Uterus (tissue), 4 donors: ENCODE data around the gene PKDREJ. TPM values are rescaled to one million over a fixed set of nuclear protein-coding genes. Genes with fewer than 3 reads are reported as not detected.

Experiments used
- DNase-seq, 2 donors: peaks; one replicate each; pipeline ENCODE4 v3.0.0-alpha.2; 2019 to 2020
- H3K27ac ChIP-seq, 2 donors: fragments of 200-600 bp; sonication (generic); 1 replicate in 1 of 2; 2 replicates in 1 of 2; pipeline ENCODE4 v1.5.1; 2016 to 2018
- H3K27me3 ChIP-seq, 2 donors: fragments of 200-600 bp; sonication (generic); one replicate each; pipeline ENCODE4 v1.5.1; 2018 to 2019; ENCODE audit warnings: control low read depth in 1 of 2
- H3K36me3 ChIP-seq, 2 donors: fragments of 200-600 bp; sonication (generic); one replicate each; pipeline ENCODE4 v1.5.1; 2019; ENCODE audit warnings: control low read depth in 1 of 2
- H3K4me1 ChIP-seq, 2 donors: fragments of 200-600 bp; sonication (generic); one replicate each; pipeline ENCODE4 v1.5.1; 2018 to 2019; ENCODE audit warnings: control low read depth in 1 of 2
- H3K4me3 ChIP-seq, 2 donors: fragments of 200-600 bp; sonication (generic); 1 replicate in 1 of 2; 2 replicates in 1 of 2; pipeline ENCODE4 v1.5.1; 2018 to 2019; ENCODE audit warnings: mild to moderate bottlenecking in 1 of 2
- H3K9me3 ChIP-seq, 2 donors: fragments of 200-600 bp; sonication (generic); one replicate each; pipeline ENCODE4 v1.5.1; 2019; ENCODE audit warnings: control low read depth in 1 of 2
- CTCF ChIP-seq, 4 experiments: fragments of 200-600 bp in 2 of 4; fragments of 450-650 bp in 2 of 4; sonication (generic) in 2 of 4; IDR thresholded peaks; one replicate each; pipeline ENCODE4 v1.5.1; 2016 to 2019; ENCODE audit warnings: antibody characterized with exemption in 4 of 4, mild to moderate bottlenecking in 2 of 4, moderate library complexity in 1 of 4
- POLR2A ChIP-seq, 2 donors: fragments of 450-650 bp; IDR thresholded peaks; one replicate each; pipeline ENCODE4 v1.6.1; 2016; ENCODE audit warnings: antibody characterized with exemption in 2 of 2, mild to moderate bottlenecking in 1 of 2, moderate library complexity in 1 of 2
- intact Hi-C: fragments of 100-400 bp; cut with DNase I; formaldehyde crosslinking; loops from one replicate; pipeline ENCODE4 v1.15.1; 2023; ENCODE audit warnings: low total_unique reads
- total RNA-seq, 4 donors: library from RNA; depleted of rRNA in 3 of 4; stranded (reverse); fragments of >200 nt in 3 of 4; gene quantifications; one replicate each; pipeline versions ENCODE4 v1.1.0 to v1.2.4, GENCODE V29; 2014 to 2023
- donor health status: DM: yes; HTN: yes; CAD: no.

Gene PKDREJ
- total RNA-seq, 4 donors from 2014 or later: 0.06 to 0.14 TPM; not detected in 2

- TF ChIP-seq POLR2A (IDR thresholded peaks at IDR 0.05) (no peak), CTCF (IDR thresholded peaks at IDR 0.05) (no peak)
- Histone ChIP-seq H3K9me3 (no peaks in the 10 kb centered on the region), H3K4me3 (no peak overlapping the region), H3K27me3 (no peaks in the 10 kb centered on the region), H3K27ac (no peak overlapping the region), H3K36me3 (no peaks in the 10 kb centered on the region), H3K4me1 (peaks cover 0 to 10% of the 10 kb centered on the region in 2 donors)
- no peak for DNase-seq
- intact Hi-C loops: no loop called here
Measured at GRCh38 chr22:46292732-46293131, 29.6 kb upstream of the PKDREJ start.

GRCh38 chr22:46292173-46292572 is 29.0 kb upstream of the PKDREJ start:
- no peak overlapping the region for H3K27ac ChIP-seq
- H3K36me3 ChIP-seq: no peaks in the 10 kb centered on the region
- H3K9me3 ChIP-seq: no peaks in the 10 kb centered on the region
- intact Hi-C loops: no loop called here
- peaks cover 0 to 9% of the 10 kb centered on the region in 2 donors for H3K4me1 ChIP-seq
- no peaks in the 10 kb centered on the region for H3K27me3 ChIP-seq
- H3K4me3 ChIP-seq: no peak overlapping the region
- no peak for DNase-seq
- no peak for TF ChIP-seq POLR2A (IDR thresholded peaks at IDR 0.05)
- no peak for TF ChIP-seq CTCF (IDR thresholded peaks at IDR 0.05)

DNA sequence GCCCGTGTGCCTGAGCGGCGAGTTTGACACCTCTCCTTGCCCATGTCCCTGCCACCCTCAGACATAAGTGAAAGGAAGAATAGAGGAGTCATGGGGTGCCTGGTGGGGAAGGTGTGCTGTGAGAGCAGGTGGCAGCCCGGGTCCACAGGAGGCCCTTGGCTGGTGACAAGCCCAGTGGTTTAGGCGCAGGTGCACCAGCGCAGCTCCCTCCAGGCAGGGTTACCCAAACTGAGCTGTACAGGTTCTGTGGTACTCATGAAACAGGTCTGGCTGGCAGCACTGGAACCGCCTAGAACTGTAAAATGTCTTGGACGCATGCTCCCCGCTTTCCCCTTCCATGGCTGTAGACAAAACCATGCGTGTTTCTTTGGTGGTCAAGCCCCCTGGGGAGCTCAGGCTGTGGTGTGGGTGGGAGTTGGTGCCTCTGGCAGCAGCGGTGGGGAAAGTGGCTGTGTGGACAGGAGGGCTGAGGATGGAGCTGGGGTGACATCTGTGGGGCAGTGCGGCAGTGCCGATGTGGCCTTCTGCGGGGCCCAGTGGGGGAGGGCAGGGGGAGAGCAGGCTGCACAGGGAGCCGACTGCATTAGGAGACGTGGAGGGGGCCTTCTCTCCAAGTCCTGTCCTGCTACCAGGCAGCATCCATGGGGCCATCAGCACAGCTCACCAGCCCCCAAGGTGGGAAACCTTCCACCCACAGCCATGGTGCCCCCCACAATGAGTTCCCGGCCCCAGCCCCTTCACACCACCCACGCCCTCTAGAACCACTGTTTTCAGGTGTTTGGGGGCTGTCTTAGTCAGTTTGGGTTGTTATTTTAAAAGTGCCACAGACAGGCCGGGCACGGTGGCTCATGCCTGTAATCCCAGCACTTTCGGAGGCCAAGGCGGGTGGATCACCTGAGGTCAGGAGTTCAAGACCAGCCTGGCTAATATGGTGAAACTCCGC is 28.0 kb upstream of the PKDREJ start:
- no peaks in the 10 kb centered on the region for H3K27me3 ChIP-seq
- TF ChIP-seq CTCF (IDR thresholded peaks at IDR 0.05): no peak
- TF ChIP-seq POLR2A (IDR thresholded peaks at IDR 0.05): no peak
- intact Hi-C loops: no loop called here
- no peaks in the 10 kb centered on the region for H3K36me3 ChIP-seq
- no peaks in the 10 kb centered on the region for H3K9me3 ChIP-seq
- no peak overlapping the region for H3K27ac ChIP-seq
- H3K4me1 ChIP-seq: peaks cover 0 to 3% of the 10 kb centered on the region in 2 donors
- no peak for DNase-seq
- H3K4me3 ChIP-seq: no peak overlapping the region

DNA sequence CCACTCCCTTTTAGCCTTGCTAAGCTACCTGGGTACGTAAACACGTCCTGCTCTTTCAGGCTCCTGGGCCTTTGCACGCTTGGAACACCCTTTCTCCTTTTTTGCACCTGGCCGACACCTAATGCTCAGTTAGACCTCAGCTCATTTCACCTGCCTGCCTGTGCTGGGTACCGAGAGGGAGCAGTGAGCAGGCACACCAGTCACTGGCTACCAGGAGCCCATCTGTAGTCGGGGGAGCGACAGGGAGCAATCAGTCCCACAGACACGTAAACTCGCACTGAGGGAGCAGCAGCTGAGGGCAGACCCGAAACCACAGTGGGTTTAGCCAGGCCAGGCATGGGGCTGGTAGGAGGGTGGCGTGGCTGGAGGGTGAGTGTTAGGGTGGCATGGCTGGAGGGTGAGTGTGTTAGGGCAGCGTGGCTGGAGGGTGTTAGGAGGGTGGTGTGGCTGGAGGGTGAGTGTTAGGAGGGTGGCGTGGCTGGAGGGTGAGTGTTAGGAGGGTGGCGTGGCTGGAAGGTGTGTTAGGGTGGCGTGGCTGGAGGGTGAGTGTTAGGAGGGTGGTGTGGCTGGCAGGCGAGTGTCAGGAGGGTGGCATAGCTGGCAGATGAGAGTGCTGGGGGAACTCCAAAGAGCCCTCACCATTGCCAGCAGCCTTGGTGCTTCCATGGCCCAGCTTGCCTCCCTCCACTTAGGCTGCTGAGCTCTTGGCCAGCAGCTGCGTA is 27.1 kb upstream of the PKDREJ start:
- TF ChIP-seq POLR2A (IDR thresholded peaks at IDR 0.05): no peak
- no peak for TF ChIP-seq CTCF (IDR thresholded peaks at IDR 0.05)
- Histone ChIP-seq H3K9me3 (no peaks in the 10 kb centered on the region), H3K36me3 (no peaks in the 10 kb centered on the region), H3K4me1 (no peaks in the 10 kb centered on the region), H3K4me3 (no peak overlapping the region), H3K27me3 (no peaks in the 10 kb centered on the region), H3K27ac (no peak overlapping the region)
- intact Hi-C loops: no loop called here
- no peak for DNase-seq
